NCI-H146 treated with DMSO at 0.1 percent for 48 hours (cell line): ENCODE results near the gene AACS.

Source experiments
- DNase-seq: peaks from one replicate; lab custom pipeline; 2025; ENCODE audit not compliant: unreplicated experiment; lab: John Stamatoyannopoulos, UW

The AACS gene

DNA sequence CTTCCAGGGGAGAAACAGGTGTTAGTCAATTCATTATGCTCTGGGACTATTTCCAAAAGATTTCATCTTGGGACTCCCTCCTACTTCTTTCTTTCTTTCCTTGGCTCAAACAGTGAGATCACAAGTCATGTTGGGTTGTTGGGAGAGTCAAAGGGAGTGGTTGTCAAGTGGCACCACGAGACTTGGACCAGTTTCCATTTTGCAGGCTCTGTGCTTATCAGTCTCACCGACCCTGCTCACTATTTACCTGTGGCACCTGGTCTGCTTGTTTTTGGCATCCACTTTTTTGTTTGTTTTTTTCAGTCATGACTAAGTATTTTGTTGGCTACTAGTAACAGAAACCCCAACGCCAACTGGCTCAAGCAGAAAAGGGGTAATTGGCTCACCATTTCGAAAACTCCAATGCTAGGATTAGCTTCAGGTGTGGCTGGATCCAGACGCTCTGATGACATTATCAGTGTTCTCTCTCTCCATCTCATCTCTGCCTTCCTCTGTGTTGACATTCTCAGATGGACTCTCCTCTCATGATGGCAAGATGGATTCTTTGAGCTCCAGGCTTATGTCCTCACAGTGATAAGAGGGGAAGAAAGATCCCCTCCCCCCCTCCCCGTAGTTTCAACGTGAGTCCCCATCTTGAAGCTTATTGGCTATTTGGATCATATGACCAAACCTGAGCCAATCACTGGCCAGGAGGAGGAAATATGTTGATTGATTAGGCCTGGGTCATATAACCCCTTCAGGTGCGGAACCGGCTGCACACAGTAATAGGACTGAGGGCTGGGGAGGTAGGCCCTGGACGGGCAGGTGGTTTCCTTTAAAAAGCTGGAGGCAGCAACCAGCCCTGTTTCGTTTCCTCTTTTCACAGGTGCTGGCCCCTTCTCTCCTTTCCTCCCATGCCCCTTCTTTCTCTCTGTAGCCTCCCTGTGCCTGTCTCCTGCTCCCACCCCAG, 84.2 kb downstream of the AACS start:
- DNase-seq = no peak

DNA sequence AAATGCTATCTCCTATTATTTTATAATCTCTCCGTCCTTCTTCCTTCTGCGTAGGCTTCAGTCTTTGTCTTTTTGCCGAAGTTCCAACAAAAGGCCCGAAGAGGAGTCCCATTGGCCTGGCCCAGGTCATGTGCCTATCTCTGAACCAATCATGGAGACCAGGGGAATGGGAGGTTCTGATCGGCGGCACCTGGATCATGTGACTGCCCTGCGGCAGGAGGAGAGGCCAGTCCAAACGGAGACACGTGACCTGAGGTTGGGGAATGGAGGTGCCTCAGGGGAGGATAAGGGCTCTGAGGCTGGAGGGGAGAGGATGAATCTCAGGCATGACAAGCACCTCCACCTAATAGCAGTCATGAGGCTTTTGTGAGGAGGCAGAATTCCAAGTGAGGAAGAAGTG, 86.0 kb downstream of the AACS start:
- DNase-seq = no peak

DNA sequence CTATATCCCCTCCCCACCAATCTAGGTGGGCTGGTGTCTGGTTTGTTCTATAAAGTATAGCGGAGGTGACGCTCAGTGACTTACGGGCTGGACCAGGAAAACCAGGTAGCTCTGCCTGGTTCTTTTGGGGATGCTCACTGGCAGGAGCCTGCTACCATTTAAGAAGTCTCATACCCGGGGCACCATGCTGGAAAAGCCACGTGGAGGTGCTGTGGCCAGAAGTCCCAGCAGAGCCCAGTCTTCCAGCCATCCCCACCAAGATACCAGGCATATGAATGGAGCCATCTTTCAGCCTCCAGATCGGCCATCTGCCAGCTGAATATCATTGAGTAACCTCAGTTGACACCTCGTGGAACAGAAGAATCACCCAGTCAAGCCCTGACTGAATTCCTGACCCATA, 87.2 kb downstream of the AACS start:
- no peak for DNase-seq

DNA sequence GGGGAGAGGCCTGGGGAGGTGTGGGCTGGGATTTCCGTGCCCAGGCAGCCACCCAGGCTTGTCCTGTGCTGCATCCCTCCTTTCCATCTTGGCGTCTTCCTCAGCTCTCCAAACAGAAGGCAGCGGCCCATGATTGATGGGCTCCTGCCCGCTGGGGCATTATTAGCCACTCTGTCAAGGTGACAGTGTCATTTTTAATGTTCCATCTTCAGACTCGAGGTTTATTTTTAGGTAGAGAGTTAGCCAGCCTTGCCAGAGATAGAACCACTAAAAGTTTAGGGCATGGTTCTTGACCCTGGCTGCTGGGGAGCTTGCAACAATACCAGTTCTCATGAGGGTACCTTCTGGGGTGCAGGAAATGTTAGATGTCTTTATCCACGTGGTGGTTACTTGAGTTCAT, 90.1 kb downstream of the AACS start:
- DNase-seq = no peak

DNA sequence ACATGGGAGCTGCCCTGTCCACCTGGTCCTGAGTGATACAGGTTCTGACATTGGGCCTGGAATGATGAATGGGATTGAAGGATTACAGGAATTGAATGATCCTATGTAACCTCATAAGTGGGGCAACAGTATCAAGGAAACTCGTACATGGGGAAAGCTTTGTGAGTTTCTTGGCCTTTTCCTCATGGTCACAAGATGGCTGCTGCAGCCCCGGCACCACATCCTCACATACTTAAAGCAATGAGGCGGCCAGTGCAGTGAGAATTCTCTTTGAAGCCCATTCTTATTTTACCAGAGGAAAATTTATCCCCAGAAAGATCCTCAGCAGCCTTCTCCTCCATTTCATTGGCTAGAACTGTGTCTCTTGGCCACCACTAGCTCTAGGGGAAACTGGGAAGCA, 91.9 kb downstream of the AACS start:
- DNase-seq = no peak

DNA sequence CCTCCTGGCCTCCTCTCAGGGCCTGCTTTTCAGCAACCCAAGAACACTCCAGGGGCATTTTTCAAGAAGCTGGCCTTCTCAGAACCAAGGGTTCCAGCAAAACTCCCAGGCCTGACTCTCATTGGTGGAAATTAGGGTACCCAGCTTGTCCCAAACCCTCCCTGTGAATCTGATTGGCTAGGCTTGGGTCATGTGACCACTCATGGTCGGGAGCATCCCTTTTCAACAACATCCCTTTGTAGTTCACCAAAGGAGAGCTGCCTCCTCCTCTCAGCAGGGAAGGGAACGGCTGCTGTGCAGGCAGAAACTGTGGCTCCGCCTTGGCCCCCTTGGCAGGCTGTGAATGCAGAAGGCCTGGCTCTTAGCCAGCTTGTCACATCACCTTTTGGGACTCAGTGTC, 94.5 kb downstream of the AACS start:
- DNase-seq = no peak

- no peak for DNase-seq
Measured at GRCh38 chr12:125160281-125160955, 95.2 kb downstream of the AACS start.

DNA sequence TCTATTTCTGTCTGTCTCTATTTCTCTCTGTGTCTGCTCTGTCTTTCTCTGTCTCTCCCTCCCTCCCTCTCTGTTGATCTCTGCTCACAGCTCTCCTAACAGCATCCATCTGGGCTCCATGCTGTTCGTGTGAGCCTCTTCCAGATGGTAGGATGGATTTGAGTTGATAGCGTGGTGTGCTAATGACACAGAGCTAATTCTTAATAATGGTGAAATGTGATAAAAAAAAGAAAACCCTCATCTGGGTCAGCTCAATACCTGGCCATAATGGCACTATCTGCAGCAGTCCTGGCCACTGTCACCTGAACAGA, 96.4 kb downstream of the AACS start:
- DNase-seq = no peak

GRCh38 chr12:125162489-125163028, 97.3 kb downstream of the AACS start:
- DNase-seq = no peak

GRCh38 chr12:125163148-125163547, 97.9 kb downstream of the AACS start:
- DNase-seq = no peak

- DNase-seq = no peak
Measured at GRCh38 chr12:125164541-125164940, 99.3 kb downstream of the AACS start.

DNA sequence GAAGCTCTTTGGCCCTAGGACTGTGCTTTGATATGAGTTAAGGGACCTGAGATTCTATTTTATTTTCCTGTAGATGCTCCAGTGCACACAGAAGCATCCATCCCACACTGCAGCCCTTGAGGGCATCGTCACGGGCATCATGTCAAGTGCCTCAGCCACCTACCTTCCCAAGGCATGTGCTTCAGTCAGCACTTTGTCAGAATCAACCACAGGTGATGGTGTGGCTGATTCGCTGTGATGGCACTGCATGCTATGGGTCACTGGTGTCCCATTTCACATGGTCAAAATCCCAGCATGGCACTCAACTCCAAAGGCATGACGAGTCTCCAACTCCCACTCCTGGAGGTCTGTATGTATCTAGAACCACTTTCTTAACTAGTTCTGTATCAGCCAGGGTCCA, 100.8 kb downstream of the AACS start:
- no peak for DNase-seq

GRCh38 chr12:125167658-125168057, 102.4 kb downstream of the AACS start:
- DNase-seq = no peak

GRCh38 chr12:125169451-125169850, 104.2 kb downstream of the AACS start:
- DNase-seq = no peak

DNA sequence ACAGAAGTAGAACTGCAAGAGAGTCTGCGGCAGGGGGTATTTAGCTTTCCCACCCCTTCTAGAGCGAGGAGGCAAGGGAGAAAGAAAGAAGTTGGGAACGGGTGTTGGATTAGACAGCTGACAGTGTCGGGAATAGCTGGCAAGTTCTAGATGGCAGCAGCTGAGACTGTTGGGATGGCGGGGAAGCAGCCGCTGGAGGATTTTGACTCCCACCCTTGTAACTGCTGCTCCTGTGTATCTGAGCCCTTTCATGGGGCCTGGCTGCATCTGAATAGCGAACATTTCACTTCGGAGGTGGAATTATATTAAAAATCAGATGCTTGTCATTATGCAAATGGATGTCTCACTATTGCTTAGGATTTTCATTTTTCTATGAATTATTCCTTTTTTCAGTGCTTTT, 104.6 kb downstream of the AACS start:
- DNase-seq = no peak

DNA sequence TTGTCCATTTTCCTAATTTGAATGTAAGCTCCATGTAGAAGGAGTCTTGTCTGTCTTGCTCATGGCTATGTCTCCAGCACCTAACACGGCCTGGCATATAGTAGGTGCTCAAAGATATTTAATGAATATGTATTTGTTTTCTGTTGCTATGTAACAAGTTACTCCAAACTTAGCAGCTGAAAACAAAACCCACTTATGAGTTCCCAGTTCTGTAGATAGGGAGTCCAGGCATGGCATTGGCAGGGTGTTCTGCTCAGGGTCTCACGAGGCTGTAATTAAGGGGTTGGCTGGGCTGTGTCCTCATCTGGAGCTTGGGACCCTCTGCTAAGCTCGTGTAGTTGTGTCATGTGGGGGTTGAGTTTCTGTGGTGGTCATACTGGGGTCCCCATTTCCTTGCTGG, 106.0 kb downstream of the AACS start:
- DNase-seq = no peak

DNA sequence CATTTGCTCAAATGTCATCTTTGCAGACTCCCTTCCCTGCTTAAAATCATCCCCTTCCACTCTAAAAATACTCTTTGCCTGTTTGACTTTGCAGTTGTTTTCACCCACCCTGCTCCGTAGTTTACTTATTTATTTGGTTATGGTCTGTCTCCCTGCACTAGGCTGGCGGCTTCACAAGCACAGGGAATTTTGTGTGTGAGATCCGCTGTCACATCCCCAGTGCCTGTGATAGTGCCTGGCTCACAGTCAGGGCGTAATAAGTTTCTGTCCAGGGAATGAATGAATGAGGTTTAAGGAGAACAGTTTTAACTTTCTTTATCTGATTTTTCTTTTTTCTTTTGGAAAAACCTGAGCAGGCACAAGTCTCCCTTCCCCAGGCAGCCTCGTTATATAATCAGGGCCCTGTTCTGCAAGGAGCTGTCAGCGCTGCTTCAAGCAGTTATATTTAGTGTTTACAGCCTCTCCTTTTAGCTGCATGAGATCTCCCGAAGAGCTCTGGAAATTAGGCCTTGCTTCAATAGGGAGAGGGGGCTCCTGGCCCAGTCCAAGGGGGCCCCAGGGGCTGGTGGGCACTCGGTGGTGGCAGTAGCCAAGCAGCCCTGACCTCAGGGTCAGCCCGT, 107.1 kb downstream of the AACS start:
- no peak for DNase-seq

DNA sequence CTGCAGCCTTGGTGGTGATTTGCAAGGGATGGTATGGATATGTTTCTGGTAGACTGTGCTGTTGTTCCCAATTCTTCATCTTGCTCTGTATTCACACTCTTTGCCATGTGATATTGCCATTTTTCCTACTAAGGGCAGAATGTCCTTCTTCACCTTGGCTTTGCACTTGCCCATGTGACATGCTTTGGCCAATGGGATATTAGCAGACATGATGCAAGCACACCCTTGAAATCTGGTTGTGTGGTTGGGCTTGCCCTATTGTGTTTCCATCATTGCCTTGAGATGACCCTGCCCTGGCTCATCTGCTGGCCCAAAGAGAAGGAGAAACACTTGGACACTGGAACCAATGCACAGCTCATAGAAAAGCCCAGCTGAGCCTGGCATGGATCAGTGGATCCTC, 110.3 kb downstream of the AACS start:
- no peak for DNase-seq

DNA sequence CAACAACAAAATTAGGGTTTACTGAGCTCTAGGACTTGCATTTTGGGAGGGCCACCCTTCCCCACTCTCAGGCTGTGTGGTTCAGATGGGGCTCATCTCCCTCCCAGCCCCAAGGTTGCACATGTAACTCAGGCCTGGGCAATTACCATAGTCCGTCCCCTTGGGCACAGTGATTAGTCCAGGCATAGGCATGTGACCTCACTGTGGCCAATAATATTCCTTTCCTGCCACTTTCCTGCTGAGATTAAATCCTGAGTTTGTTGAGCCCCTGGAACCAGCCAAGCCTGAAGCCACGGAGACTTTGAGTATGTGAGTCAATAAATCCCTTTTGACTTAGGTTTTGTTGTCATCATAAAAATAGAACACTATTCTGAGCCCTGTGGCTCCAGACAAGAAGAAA, 113.0 kb downstream of the AACS start:
- no peak for DNase-seq

DNA sequence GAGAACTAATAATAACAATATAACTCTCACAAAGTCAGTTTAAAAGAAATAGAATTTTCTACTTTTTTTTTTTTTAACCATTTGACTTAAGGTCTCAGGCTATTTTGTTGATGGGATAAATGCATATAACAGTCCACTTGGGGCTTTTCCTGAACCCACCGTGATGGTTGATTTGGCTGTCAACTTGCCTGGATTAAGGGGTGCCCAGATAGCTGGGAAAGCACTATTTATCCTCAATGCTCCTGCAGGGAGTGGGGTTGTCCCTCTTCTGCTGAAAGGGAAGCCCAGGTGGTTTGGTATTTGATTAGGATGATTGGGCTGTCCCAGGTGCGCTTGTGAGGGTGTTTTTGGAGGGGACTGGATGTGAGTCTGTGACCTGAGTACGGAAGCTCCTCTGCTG, 114.9 kb downstream of the AACS start:
- no peak for DNase-seq

GRCh38 chr12:125181107-125181506, 115.9 kb downstream of the AACS start:
- no peak for DNase-seq
